IMR-90 (cell line): ENCODE results near the gene HNRNPM.

ENCODE experiments used
- CEBPB ChIP-seq: IDR thresholded peaks from 2 replicates; pipeline ENCODE4 v1.6.1; 2012; ENCODE audit warnings: low read depth, low read length, improper control_type of control experiment
- CHD1 ChIP-seq: IDR thresholded peaks from 2 replicates; pipeline ENCODE4 v1.6.1; 2012; ENCODE audit warnings: low read depth, low read length, improper control_type of control experiment
- CTCF ChIP-seq: conservative IDR thresholded peaks from 2 replicates; pipeline ENCODE4 v1.5.1; 2012; ENCODE audit warnings: mild to moderate bottlenecking, low read depth, low read length, improper control_type of control experiment
- FOS ChIP-seq: fragments of 150-350 bp; IDR thresholded peaks from 2 replicates; pipeline ENCODE4 v1.6.1; 2016; ENCODE audit warnings: low read depth, low read length
- MAZ ChIP-seq: IDR thresholded peaks from 2 replicates; pipeline ENCODE4 v1.6.1; 2012; ENCODE audit warnings: low read depth, mild to moderate bottlenecking, low read length, improper control_type of control experiment, moderate library complexity, borderline replicate concordance
- POLR2A ChIP-seq: IDR thresholded peaks from 2 replicates; pipeline ENCODE4 v1.6.1; 2012; ENCODE audit warnings: mild to moderate bottlenecking, low read depth, low read length
- RCOR1 ChIP-seq: IDR thresholded peaks from 2 replicates; pipeline ENCODE4 v1.6.1; 2012; ENCODE audit warnings: mild to moderate bottlenecking, low read length, improper control_type of control experiment; ENCODE audit not compliant: insufficient replicate concordance
- RFX5 ChIP-seq: IDR thresholded peaks from 2 replicates; pipeline ENCODE4 v1.8.0; 2012; ENCODE audit warnings: low read depth, mild to moderate bottlenecking, low read length, moderate library complexity
- SMC3 ChIP-seq: fragments of 150-350 bp; IDR thresholded peaks from 2 replicates; pipeline ENCODE4 v1.6.1; 2016; ENCODE audit warnings: low read depth, mild to moderate bottlenecking, antibody characterized with exemption, low read length, moderate library complexity
- USF2 ChIP-seq: fragments of 150-350 bp; IDR thresholded peaks from 2 replicates; pipeline ENCODE4 v1.6.1; 2017; ENCODE audit warnings: mild to moderate bottlenecking, antibody characterized with exemption, low read length, low read depth

GRCh38 chr19:8525401-8525684 lies 80.6 kb downstream of the HNRNPM start:
- TF ChIP-seq CTCF (peak; percentile 42), SMC3 (no peak), CHD1 (no peak), MAZ (no peak), FOS (no peak), RFX5 (no peak), CEBPB (no peak), RCOR1 (no peak), USF2 (no peak), POLR2A (no peak)
